ENCODE measurements around the gene ERRFI1. TPM values are rescaled to one million over a fixed set of nuclear protein-coding genes. Genes with fewer than 3 reads are reported as not detected.

ERRFI1 gene
- total and polyA plus RNA-seq, 10 of the 15 experiments (the other 5 are each of a cell fraction or from before 2014, with no cell fraction given) = 0.90 to 6.5 (median 3.1) TPM

DNA sequence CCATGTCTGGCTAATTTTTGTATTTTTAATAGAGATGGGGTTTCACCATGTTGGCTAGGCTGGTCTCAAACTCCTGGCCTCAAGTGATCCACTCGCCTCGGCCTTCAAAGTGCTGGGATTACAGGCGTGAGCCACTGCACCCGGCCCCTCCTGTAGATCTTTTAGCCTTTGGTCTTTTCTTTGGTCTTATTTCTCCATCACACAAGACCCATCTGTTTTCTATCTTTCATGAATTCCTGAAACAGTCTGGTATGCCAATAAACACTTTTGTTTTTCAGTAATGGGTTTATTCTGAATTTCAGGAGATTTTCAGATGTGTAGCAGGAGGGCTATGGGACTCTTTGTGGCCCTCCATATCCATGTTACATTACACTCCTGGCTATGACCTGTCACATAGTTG is 23.2 kb downstream of the ERRFI1 start (continued):
- TF ChIP-seq, protein P1, sequence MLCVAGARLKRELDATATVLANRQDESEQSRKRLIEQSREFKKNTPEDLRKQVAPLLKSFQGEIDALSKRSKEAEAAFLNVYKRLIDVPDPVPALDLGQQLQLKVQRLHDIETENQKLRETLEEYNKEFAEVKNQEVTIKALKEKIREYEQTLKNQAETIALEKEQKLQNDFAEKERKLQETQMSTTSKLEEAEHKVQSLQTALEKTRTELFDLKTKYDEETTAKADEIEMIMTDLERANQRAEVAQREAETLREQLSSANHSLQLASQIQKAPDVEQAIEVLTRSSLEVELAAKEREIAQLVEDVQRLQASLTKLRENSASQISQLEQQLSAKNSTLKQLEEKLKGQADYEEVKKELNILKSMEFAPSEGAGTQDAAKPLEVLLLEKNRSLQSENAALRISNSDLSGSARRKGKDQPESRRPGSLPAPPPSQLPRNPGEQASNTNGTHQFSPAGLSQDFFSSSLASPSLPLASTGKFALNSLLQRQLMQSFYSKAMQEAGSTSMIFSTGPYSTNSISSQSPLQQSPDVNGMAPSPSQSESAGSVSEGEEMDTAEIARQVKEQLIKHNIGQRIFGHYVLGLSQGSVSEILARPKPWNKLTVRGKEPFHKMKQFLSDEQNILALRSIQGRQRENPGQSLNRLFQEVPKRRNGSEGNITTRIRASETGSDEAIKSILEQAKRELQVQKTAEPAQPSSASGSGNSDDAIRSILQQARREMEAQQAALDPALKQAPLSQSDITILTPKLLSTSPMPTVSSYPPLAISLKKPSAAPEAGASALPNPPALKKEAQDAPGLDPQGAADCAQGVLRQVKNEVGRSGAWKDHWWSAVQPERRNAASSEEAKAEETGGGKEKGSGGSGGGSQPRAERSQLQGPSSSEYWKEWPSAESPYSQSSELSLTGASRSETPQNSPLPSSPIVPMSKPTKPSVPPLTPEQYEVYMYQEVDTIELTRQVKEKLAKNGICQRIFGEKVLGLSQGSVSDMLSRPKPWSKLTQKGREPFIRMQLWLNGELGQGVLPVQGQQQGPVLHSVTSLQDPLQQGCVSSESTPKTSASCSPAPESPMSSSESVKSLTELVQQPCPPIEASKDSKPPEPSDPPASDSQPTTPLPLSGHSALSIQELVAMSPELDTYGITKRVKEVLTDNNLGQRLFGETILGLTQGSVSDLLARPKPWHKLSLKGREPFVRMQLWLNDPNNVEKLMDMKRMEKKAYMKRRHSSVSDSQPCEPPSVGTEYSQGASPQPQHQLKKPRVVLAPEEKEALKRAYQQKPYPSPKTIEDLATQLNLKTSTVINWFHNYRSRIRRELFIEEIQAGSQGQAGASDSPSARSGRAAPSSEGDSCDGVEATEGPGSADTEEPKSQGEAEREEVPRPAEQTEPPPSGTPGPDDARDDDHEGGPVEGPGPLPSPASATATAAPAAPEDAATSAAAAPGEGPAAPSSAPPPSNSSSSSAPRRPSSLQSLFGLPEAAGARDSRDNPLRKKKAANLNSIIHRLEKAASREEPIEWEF (IDR thresholded peaks at IDR 0.05; ENCODE audit: insufficient replicate concordance, low read depth, low read length) = no peak
- TF ChIP-seq, protein P2, sequence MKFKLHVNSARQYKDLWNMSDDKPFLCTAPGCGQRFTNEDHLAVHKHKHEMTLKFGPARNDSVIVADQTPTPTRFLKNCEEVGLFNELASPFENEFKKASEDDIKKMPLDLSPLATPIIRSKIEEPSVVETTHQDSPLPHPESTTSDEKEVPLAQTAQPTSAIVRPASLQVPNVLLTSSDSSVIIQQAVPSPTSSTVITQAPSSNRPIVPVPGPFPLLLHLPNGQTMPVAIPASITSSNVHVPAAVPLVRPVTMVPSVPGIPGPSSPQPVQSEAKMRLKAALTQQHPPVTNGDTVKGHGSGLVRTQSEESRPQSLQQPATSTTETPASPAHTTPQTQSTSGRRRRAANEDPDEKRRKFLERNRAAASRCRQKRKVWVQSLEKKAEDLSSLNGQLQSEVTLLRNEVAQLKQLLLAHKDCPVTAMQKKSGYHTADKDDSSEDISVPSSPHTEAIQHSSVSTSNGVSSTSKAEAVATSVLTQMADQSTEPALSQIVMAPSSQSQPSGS (IDR thresholded peaks at IDR 0.05; ENCODE audit: low read length) = no peak

DNA sequence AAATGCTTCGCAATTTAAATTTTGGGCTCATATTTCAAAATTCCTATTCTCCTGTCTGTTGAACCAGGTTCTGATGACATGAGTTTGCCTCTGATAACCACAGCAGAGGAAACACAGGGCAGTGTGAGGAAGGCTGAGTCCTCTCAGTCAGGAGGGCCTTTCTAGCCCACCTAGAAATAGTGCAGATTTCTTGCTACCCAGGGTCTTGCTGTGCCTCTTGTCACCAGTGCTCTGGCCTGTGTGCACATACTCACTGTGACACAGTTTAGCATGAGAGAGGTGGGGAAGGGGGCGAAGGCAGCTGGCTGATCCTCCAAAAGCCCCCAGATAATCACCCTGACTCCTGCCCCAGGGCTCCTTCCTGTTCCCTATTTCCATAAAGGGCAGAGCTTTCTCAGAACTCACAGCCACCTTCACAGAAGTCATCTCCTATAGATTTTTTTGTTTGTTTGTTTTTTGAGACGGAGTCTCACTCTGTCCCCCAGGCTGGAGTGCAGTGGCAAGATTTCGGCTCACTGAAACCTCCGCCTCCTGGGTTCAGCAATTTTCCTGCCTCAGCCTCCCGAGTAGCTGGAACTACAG is 23.7 kb downstream of the ERRFI1 start:
- no TSS peak for BruUV-seq (replicated peaks)
- ATAC-seq (no peak), DNase-seq (ENCODE audit: low read depth, low spot score) (no peak), FAIRE-seq (no peak)
- ChIA-PET SMC1A (ENCODE audit: uncharacterized antibody, unreplicated experiment) (interaction anchor here (0.8 kb wide), 1 partner anchor 13 kb away, joined by 4 read pairs; no protein-coding TSS in a partner anchor), POLR2A (no interaction called here), RAD21 (ENCODE audit: unreplicated experiment) (no interaction called here), CTCF (interaction anchor here (1.2 to 1.3 kb wide), 2 partner anchors 13 to 27 kb away, joined by 3 to 4 read pairs; no protein-coding TSS in a partner anchor)
- H3K9ac ChIP-seq (ENCODE audit: control insufficient read depth, insufficient read depth, low read length) = no peak overlapping the region
- H3K36me3 ChIP-seq (ENCODE audit: control insufficient read depth in 2 of 2, insufficient read depth in 2 of 2, low read length in 1 of 2) = no peaks in the 10 kb centered on the region
- H3K9me3 ChIP-seq (replicated peaks; ENCODE audit: control insufficient read depth, insufficient read depth, low read length) = peaks cover 1% of the 10 kb centered on the region; the same call in 1 of the 3 replicates
- no peaks in the 10 kb centered on the region for H3K27me3 ChIP-seq (replicated peaks in 1 of 2; ENCODE audit: control insufficient read depth in 2 of 2, insufficient read depth in 2 of 2, low read length in 1 of 2)
- H4K20me1 ChIP-seq (ENCODE audit: control insufficient read depth, insufficient read depth) = no peaks in the 10 kb centered on the region
- no peak overlapping the region for H2AFZ ChIP-seq (ENCODE audit: control insufficient read depth, low read depth, low read length)
- H3K79me2 ChIP-seq (ENCODE audit: control insufficient read depth, insufficient read depth, low read length) = no peaks in the 10 kb centered on the region
- in situ Hi-C loops (cut with MboI) = no loop called here
- no peaks in the 10 kb centered on the region for H3K4me1 ChIP-seq (ENCODE audit: control insufficient read depth, insufficient read depth, low read length)
- intact Hi-C loops (cut with micrococcal nuclease; ENCODE audit: unreplicated experiment) = no loop called here
- H3K4me2 ChIP-seq (ENCODE audit: control insufficient read depth, insufficient read depth) = no peak overlapping the region
- WGBS (ENCODE audit: insufficient coverage, insufficient replicate concordance, low lambda C conversion rate, missing lambda C conversion rate) = 86% methylated on average over 6 of the region's 6 CpGs
- no peak overlapping the region for H3K27ac ChIP-seq (ENCODE audit: control insufficient read depth, insufficient read depth)
- H3K4me3 ChIP-seq = no peak overlapping the region
- TF ChIP-seq, protein P3, sequence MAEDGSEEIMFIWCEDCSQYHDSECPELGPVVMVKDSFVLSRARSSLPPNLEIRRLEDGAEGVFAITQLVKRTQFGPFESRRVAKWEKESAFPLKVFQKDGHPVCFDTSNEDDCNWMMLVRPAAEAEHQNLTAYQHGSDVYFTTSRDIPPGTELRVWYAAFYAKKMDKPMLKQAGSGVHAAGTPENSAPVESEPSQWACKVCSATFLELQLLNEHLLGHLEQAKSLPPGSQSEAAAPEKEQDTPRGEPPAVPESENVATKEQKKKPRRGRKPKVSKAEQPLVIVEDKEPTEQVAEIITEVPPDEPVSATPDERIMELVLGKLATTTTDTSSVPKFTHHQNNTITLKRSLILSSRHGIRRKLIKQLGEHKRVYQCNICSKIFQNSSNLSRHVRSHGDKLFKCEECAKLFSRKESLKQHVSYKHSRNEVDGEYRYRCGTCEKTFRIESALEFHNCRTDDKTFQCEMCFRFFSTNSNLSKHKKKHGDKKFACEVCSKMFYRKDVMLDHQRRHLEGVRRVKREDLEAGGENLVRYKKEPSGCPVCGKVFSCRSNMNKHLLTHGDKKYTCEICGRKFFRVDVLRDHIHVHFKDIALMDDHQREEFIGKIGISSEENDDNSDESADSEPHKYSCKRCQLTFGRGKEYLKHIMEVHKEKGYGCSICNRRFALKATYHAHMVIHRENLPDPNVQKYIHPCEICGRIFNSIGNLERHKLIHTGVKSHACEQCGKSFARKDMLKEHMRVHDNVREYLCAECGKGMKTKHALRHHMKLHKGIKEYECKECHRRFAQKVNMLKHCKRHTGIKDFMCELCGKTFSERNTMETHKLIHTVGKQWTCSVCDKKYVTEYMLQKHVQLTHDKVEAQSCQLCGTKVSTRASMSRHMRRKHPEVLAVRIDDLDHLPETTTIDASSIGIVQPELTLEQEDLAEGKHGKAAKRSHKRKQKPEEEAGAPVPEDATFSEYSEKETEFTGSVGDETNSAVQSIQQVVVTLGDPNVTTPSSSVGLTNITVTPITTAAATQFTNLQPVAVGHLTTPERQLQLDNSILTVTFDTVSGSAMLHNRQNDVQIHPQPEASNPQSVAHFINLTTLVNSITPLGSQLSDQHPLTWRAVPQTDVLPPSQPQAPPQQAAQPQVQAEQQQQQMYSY (CRISPR knock-in tag; IDR thresholded peaks at IDR 0.05) = no peak
- TF ChIP-seq, protein P4, sequence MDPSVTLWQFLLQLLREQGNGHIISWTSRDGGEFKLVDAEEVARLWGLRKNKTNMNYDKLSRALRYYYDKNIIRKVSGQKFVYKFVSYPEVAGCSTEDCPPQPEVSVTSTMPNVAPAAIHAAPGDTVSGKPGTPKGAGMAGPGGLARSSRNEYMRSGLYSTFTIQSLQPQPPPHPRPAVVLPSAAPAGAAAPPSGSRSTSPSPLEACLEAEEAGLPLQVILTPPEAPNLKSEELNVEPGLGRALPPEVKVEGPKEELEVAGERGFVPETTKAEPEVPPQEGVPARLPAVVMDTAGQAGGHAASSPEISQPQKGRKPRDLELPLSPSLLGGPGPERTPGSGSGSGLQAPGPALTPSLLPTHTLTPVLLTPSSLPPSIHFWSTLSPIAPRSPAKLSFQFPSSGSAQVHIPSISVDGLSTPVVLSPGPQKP (IDR thresholded peaks at IDR 0.05; ENCODE audit: low read depth, low read length) = no peak
- TF ChIP-seq RBBP5 (conservative IDR thresholded peaks at IDR 0.05) (no peak), FOXK2 (IDR thresholded peaks at IDR 0.05) (no peak), HDAC6 (IDR thresholded peaks at IDR 0.05; ENCODE audit: unreplicated experiment) (no peak), EGR1 (IDR thresholded peaks at IDR 0.05; ENCODE audit: borderline replicate concordance in 1 of 2, low read depth in 2 of 2, low read length in 2 of 2) (no peak), MTA2 (IDR thresholded peaks at IDR 0.05; ENCODE audit: low read depth) (no peak), ATF7 (IDR thresholded peaks at IDR 0.05; ENCODE audit: low read depth) (no peak)

Measured in GM12878 (cell line).